ENCODE results near the gene FSTL5.

The FSTL5 gene

GRCh38 chr4:161336621-161337020 lies 827.2 kb downstream of the FSTL5 start:
- no peak for DNase-seq (ENCODE audit: low read depth, low spot score)

- DNase-seq (ENCODE audit: low read depth, low spot score) = peak; percentile 87
These were observed 827.7 kb downstream of the FSTL5 start for GRCh38 chr4:161336016-161336530.
